ENCODE measurements around the gene PDE6H. TPM values are rescaled to one million over a fixed set of nuclear protein-coding genes. Genes with fewer than 3 reads are reported as not detected.

PDE6H gene
- polyA plus RNA-seq, 1 of the 3 experiments (the other 2 are of a cell fraction) = not detected

DNA sequence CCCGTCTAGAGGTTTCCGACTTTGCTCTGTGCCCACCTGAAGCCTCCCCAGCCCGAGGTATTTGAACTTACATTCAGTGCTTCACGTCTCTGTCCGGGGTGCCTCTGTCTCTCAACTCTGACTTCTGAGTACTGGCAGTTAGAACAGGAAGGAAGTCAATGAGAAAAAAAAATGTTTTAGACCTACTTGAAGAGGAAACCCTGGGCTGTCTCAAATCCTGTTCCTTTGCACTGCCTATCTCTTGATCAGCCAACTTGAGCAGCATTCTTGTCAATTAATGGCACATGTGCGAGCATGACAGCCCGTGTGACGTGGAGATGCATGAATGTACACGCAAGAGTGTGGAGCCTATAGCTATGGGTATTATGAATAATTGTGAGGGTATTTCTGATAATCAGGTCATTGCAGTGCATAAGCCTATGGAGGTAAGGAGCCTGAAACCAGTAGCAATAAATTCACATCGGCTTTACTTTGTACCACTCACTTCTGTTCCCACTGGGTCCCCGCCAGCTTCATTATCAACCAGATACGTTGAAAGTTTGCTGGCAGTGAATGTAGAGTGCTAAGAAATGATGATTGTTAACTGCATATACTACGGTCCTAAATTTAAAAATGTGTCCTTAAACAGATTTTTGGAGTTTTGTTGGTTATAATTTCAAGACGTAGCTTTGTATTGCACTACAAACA, 11.2 kb upstream of the PDE6H start, which contains the start of gene ARHGDIB (continued):
- TF ChIP-seq, protein P1, sequence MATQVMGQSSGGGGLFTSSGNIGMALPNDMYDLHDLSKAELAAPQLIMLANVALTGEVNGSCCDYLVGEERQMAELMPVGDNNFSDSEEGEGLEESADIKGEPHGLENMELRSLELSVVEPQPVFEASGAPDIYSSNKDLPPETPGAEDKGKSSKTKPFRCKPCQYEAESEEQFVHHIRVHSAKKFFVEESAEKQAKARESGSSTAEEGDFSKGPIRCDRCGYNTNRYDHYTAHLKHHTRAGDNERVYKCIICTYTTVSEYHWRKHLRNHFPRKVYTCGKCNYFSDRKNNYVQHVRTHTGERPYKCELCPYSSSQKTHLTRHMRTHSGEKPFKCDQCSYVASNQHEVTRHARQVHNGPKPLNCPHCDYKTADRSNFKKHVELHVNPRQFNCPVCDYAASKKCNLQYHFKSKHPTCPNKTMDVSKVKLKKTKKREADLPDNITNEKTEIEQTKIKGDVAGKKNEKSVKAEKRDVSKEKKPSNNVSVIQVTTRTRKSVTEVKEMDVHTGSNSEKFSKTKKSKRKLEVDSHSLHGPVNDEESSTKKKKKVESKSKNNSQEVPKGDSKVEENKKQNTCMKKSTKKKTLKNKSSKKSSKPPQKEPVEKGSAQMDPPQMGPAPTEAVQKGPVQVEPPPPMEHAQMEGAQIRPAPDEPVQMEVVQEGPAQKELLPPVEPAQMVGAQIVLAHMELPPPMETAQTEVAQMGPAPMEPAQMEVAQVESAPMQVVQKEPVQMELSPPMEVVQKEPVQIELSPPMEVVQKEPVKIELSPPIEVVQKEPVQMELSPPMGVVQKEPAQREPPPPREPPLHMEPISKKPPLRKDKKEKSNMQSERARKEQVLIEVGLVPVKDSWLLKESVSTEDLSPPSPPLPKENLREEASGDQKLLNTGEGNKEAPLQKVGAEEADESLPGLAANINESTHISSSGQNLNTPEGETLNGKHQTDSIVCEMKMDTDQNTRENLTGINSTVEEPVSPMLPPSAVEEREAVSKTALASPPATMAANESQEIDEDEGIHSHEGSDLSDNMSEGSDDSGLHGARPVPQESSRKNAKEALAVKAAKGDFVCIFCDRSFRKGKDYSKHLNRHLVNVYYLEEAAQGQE (IDR thresholded peaks at IDR 0.05; ENCODE audit: low read depth, low read length) = no peak
- no peak for TF ChIP-seq USF2 (IDR thresholded peaks at IDR 0.05; ENCODE audit: borderline replicate concordance, low read depth, low read length)
- no peak for TF ChIP-seq EZH2phosphoT487 (IDR thresholded peaks at IDR 0.05; ENCODE audit: borderline replicate concordance, low read depth)
- peak; percentile 51 for TF ChIP-seq GABPA (IDR thresholded peaks at IDR 0.05; ENCODE audit: low read depth)
- TF ChIP-seq IRF3 (IDR thresholded peaks at IDR 0.05; ENCODE audit: low read depth, low read length) = no peak
- TF ChIP-seq FOSL2 (IDR thresholded peaks at IDR 0.05; ENCODE audit: borderline replicate concordance, low read depth) = no peak
- TF ChIP-seq RXRA (IDR thresholded peaks at IDR 0.05; ENCODE audit: borderline replicate concordance, low read depth) = no peak
- no peak for TF ChIP-seq RAD21 (IDR thresholded peaks at IDR 0.05; ENCODE audit: low read length)
- TF ChIP-seq FOXM1 (IDR thresholded peaks at IDR 0.05; ENCODE audit: low read depth) = no peak
- peak; percentile 32; the same call in 1 of the 2 replicates for TF ChIP-seq JUND (IDR thresholded peaks at IDR 0.05)
- no peak for TF ChIP-seq YY1 (IDR thresholded peaks at IDR 0.05; ENCODE audit: low read depth)
- no peak for TF ChIP-seq USF1 (IDR thresholded peaks at IDR 0.05; ENCODE audit: borderline replicate concordance, low read depth)
- TF ChIP-seq SIN3A (IDR thresholded peaks at IDR 0.05; ENCODE audit: borderline replicate concordance, low read depth, low read length) = peak; percentile 86
- no peak for TF ChIP-seq ELF1 (IDR thresholded peaks at IDR 0.05)
- TF ChIP-seq, protein P2, sequence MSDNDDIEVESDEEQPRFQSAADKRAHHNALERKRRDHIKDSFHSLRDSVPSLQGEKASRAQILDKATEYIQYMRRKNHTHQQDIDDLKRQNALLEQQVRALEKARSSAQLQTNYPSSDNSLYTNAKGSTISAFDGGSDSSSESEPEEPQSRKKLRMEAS (IDR thresholded peaks at IDR 0.05; ENCODE audit: low read depth) = peak; percentile 84
- TF ChIP-seq TCF12 (IDR thresholded peaks at IDR 0.05) = peak; percentile 51; the same call in 1 of the 2 replicates
- TF ChIP-seq CHD2 (IDR thresholded peaks at IDR 0.05; ENCODE audit: low read length, partially characterized antibody) = no peak
- TF ChIP-seq RFX5 (IDR thresholded peaks at IDR 0.05; ENCODE audit: low read length) = no peak
- TF ChIP-seq TAF1 (IDR thresholded peaks at IDR 0.05; ENCODE audit: borderline replicate concordance, low read depth, low read length) = no peak
- peak; percentile 65 for TF ChIP-seq MXI1 (IDR thresholded peaks at IDR 0.05; ENCODE audit: low read depth, low read length)
- TF ChIP-seq MEF2A (IDR thresholded peaks at IDR 0.05; ENCODE audit: borderline replicate concordance, low read depth) = no peak
- no peak for TF ChIP-seq TEAD4 (IDR thresholded peaks at IDR 0.05; ENCODE audit: borderline replicate concordance, insufficient read depth)
- TF ChIP-seq NFIC (IDR thresholded peaks at IDR 0.05; ENCODE audit: borderline replicate concordance) = no peak

Data from SK-N-SH (cell line).